Umbilical cord (tissue), 2 donors: ENCODE measurements around the gene PCDH17. TPM values are rescaled to one million over a fixed set of nuclear protein-coding genes. Genes with fewer than 3 reads are reported as not detected.

ENCODE experiments used
- DNase-seq: peaks from one replicate; pipeline ENCODE4 v3.0.0-alpha.2; 2015; ENCODE audit warnings: low spot score
- total RNA-seq: library from RNA; depleted of rRNA; stranded (reverse); fragments of >200 nt; gene quantifications from one replicate; pipeline ENCODE4 v1.2.3, GENCODE V29; 2014; ENCODE audit warnings: low replicate concordance; ENCODE audit not compliant: insufficient read depth

PCDH17 gene
- total RNA-seq, 1 donor from 2014 or later: 1.7 TPM

GRCh38 chr13:57636816-57637215 lies 5.3 kb downstream of the PCDH17 start:
- DNase-seq: no peak

GRCh38 chr13:57637515-57637914 lies 6.0 kb downstream of the PCDH17 start:
- DNase-seq: no peak

GRCh38 chr13:57638186-57638890 lies 6.8 kb downstream of the PCDH17 start:
- DNase-seq: no peak

GRCh38 chr13:57640607-57641006 lies 9.1 kb downstream of the PCDH17 start:
- no peak for DNase-seq

GRCh38 chr13:57641051-57641450 lies 9.5 kb downstream of the PCDH17 start:
- DNase-seq: no peak

- no peak for DNase-seq
These were observed 12.6 kb downstream of the PCDH17 start for GRCh38 chr13:57644106-57644505.

- no peak for DNase-seq
These were observed 21.9 kb downstream of the PCDH17 start for GRCh38 chr13:57653229-57653989.

GRCh38 chr13:57665481-57665880 lies 33.9 kb downstream of the PCDH17 start:
- DNase-seq: no peak

GRCh38 chr13:57666131-57666953 lies 34.8 kb downstream of the PCDH17 start:
- no peak for DNase-seq

GRCh38 chr13:57672168-57672567 lies 40.6 kb downstream of the PCDH17 start:
- no peak for DNase-seq

- DNase-seq: no peak
These were observed 41.7 kb downstream of the PCDH17 start for GRCh38 chr13:57673197-57673596.

GRCh38 chr13:57675526-57675925 lies 44.0 kb downstream of the PCDH17 start:
- no peak for DNase-seq

GRCh38 chr13:57680609-57681008 lies 49.1 kb downstream of the PCDH17 start:
- no peak for DNase-seq

GRCh38 chr13:57682128-57682716 lies 50.7 kb downstream of the PCDH17 start:
- DNase-seq: no peak

GRCh38 chr13:57698851-57699250 lies 67.3 kb downstream of the PCDH17 start:
- no peak for DNase-seq

GRCh38 chr13:57704031-57704430 lies 72.5 kb downstream of the PCDH17 start:
- no peak for DNase-seq

GRCh38 chr13:57716295-57716694 lies 84.8 kb downstream of the PCDH17 start:
- no peak for DNase-seq

- no peak for DNase-seq
These were observed 93.1 kb downstream of the PCDH17 start for GRCh38 chr13:57724486-57725272.

- DNase-seq: no peak
These were observed 93.9 kb downstream of the PCDH17 start for GRCh38 chr13:57725480-57725879.

- DNase-seq: no peak
These were observed 95.4 kb downstream of the PCDH17 start for GRCh38 chr13:57726981-57727380.

- no peak for DNase-seq
These were observed 102.8 kb downstream of the PCDH17 start for GRCh38 chr13:57734306-57734705.
